Right hindlimb (tissue), 1 donor: ENCODE data around the gene FGF22.

Experiments used
- DNase-seq: peaks from one replicate; pipeline ENCODE4 v3.0.0-alpha.2; 2018

Gene FGF22

GRCh38 chr19:681029-682019 is 41.6 kb downstream of the FGF22 start:
- DNase-seq: no peak

DNA sequence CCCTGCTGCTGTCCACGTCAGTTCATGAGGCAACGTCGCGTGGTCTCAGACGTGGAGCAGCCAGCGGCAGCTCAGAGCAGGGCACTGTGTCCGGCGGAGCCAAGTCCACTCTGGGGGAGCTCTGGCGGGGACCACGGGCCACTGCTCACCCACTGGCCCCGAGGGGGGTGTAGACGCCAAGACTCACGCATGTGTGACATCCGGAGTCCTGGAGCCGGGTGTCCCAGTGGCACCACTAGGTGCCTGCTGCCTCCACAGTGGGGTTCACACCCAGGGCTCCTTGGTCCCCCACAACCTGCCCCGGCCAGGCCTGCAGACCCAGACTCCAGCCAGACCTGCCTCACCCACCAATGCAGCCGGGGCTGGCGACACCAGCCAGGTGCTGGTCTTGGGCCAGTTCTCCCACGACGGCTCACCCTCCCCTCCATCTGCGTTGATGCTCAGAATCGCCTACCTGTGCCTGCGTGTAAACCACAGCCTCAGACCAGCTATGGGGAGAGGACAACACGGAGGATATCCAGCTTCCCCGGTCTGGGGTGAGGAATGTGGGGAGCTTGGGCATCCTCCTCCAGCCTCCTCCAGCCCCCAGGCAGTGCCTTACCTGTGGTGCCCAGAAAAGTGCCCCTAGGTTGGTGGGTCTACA is 43.1 kb downstream of the FGF22 start:
- no peak for DNase-seq

DNA sequence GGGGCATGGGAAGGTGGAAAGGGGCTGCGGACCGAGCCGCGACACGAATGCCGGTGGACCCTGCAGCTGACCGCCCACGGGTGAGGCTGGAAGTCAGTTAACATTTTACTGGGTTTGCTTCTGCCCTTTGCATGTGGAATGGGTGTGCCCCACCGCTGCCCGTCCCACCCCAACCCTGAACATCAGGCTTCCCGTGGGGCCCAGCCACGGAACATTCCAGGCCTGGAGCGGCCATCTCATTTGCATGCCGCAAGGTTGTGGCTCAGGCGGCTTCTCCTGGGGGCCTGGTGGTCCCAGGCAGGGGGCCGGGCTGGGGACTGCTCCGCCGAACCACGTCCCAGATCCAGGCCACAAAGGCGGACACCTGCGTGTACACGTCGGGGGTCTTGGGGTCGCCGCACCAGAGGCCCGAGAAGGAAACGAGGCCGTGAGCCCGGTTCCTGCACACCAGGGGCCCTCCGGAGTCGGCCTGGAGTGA is 45.8 kb downstream of the FGF22 start:
- no peak for DNase-seq

DNA sequence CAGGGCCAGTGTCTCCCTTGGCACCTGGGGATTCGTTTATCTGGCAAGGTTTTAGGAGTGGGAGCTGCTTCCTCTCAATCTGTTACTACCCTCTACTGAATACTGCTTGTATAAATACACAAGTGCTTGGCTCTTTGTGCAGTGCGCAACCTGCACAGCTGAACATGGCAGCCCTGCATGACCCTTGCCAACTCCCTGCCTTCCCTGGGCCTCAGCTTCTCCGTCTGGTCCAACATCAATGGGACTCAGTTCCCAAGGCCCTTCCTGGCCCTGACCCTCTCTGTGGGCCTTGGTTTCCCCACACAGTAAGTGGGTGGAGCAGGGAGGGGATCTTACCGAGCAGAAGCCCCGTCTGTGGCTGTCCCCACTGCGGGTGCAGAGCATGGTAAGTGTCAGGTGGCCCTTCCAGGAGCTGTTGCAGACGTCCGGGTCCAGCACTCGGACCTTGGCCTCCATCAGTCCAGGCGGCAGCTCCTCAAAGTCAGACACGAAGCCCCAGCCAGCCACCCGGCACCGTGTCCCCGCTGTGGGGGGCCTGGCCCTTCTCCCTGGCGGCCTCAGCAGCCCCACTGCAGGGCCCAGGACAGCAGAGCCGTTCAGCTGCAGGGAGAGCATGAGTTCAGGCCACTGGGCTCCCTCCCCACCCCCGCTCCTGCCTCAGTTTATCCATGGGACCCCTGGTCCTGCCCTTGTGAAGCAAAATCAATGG is 47.1 kb downstream of the FGF22 start:
- no peak for DNase-seq

DNA sequence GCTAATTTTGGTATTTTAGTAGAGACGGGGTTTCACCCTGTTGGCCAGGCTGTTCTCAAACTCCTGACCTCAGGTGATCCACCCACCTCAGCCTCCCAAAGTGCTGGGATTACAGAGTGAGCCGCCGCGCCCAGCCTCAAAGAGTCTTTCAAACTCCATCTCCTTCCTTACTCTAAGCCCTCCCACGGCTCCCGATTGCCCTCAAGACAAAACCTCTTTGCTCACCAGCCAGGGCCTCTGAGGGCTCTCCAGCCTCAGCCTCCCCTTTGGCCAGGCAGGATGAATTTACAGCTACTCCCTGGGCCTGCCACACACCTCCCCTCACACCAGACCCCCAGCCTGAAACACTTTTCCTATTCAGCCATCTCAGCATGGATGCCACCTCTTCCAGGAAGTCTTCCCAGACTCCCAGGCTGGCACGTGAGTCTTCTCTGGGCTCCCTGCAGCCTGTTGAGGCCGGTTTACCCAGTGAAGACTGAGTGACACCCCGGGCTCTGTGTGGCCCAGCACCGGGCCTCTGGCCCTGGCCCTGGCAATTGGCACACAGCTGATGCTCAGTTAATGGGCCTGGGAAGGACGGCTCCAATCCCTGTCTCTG is 48.0 kb downstream of the FGF22 start:
- DNase-seq: no peak

- no peak for DNase-seq
Observed at GRCh38 chr19:688214-688613, 48.5 kb downstream of the FGF22 start.

DNA sequence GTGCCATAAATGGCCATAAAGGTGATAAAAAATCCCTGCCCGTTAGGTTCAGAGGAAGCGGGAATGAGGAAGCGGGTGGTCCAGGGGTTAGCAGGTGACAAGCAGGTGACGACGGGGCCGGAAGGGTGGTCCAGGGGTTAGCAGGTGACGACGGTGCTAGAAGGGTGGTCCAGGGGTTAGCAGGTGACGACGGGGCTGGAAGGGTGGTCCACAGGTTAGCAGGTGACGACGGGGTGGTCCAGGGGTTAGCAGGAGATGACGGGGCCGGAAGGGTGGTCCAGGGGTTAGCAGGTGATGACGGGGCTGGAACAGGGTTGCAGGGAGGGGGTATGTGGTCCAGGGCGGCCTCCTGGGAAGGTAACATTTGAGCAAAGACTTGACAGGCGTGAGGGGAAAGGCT is 49.3 kb downstream of the FGF22 start:
- no peak for DNase-seq

- DNase-seq: no peak
Observed at GRCh38 chr19:690203-690602, 50.5 kb downstream of the FGF22 start.
